ENCODE measurements around the gene NHERF2.

The NHERF2 gene

GRCh38 chr16:2063861-2064260, 37.2 kb downstream of the NHERF2 start:
- no peak for DNase-seq

DNA sequence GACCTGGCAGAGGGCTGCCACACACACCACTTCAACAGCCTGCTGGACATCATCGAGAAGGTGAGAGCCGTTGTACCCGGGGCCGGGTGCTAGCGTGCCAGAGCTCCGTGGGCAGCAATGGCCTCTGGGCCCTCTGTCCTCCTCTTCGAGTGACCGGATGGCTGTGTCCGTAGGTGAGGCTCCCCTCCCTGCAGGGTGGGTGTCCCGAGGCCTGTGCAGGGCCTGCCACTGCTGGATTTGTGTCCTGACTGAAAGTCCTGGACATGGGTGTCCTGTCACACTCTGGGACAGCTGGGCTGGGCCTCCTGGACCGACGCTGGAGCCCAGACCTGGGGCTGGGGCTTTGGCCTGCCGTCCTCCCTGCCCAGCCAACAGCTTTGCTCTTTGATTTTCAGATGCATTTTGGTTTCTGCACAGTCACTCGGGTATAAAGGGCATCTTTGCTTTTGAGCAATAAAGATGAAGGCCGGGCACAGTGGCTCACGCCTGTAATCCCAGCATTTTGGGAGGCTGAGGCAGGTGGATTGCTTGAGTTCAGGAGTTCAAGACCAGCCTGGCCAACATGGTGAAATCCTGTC, 37.8 kb downstream of the NHERF2 start:
- DNase-seq, result no peak

GRCh38 chr16:2066139-2066538, 39.4 kb downstream of the NHERF2 start:
- no peak for DNase-seq

GRCh38 chr16:2070576-2071453, 44.1 kb downstream of the NHERF2 start:
- DNase-seq, result no peak

DNA sequence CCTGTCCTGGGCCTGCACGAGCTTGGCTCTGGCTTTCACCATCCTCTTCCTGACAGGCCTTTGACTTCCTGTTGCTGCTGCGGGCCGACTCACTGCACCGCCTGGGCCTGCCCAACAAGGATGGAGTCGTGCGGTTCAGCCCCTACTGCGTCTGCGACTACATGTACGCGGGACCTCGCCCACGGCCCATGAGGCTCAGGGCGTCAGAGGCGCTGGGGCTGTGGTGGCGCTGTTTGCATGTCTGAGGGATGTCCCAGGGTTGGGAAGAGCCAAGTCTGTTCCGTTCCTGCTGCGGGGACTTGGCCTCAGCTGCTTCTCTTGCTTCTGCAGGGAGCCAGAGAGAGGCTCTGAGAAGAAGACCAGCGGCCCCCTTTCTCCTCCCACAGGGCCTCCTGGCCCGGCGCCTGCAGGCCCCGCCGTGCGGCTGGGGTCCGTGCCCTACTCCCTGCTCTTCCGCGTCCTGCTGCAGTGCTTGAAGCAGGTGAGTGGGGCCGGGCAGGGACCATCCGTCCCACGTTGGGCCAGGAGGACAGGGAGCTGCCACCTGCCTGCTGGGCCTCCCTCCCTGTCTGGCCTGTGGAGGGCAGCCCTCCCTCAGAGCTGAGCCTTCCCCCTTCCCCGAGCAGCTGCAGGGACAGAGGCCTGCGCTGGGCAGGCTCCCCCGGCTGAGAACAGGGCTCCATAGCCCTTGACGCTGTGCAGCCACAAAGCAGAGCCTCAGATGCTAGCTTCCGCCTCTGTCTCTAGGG, 44.9 kb downstream of the NHERF2 start:
- DNase-seq, result no peak

GRCh38 chr16:2072926-2073325, 46.2 kb downstream of the NHERF2 start:
- no peak for DNase-seq

GRCh38 chr16:2074071-2074470, 47.4 kb downstream of the NHERF2 start:
- no peak for DNase-seq

GRCh38 chr16:2075631-2076030, 48.9 kb downstream of the NHERF2 start:
- DNase-seq, result no peak

- DNase-seq, result no peak
Measured at GRCh38 chr16:2076072-2076865, 49.6 kb downstream of the NHERF2 start.

DNA sequence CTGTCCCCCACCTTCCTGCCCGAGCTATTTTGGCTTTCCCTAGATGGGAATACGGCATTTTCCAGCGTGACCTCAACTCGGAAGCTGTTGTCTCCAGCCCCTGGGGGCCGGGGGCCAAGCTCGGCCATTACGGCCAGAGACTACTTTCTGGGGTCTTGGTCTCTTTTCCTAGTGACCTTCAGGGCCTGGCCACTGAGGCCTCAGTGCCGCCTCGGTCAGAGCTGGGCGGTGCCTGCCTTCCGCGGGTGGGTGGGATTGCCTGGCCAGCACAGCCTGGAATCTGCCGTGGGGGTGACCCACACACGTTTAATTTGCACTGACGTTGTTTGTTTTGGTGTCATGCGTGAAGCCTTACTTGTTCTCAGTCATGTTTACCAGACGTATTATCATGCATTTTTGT, 50.3 kb downstream of the NHERF2 start:
- DNase-seq, result no peak

DNA sequence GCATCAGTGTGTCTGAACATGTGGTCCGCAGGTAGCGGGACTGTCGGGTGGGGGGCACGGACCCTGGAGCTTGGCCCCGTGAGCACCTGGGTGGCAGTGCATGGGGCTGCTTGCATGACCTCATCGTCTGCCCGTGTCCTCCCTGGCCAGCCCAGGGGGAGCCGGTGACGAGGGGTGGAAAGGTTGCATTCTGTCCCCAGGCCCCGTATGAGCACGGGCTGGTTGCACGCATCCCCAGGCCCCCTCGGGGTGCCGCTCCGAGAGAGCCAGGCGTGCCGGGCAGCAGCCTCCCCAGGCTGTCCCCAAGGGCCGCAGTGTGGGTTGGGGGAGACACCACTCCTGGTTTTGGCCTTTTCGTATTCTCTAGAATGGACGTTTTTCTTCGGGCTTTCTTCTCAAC, 51.0 kb downstream of the NHERF2 start:
- DNase-seq, result no peak

DNA sequence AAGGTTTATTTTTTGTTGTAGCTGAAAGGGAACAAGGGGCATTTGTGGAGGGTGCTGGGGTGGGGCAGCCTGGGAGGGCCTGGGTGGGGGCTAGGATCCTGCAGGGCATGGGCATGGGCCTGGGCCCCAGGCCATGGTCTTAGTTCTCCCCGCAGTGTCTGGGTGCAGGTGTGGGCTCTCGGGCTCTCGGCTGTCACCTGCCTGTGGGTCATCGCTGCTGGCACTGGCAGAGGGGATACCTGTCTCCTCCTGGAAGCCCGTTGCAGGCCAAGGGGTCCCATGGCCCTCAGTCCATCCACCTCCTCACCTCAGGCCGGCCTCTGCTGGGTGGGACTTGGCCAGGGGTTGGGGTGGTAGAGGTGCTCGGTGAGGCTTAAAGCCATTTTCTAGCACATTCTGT, 51.4 kb downstream of the NHERF2 start:
- DNase-seq, result no peak

DNA sequence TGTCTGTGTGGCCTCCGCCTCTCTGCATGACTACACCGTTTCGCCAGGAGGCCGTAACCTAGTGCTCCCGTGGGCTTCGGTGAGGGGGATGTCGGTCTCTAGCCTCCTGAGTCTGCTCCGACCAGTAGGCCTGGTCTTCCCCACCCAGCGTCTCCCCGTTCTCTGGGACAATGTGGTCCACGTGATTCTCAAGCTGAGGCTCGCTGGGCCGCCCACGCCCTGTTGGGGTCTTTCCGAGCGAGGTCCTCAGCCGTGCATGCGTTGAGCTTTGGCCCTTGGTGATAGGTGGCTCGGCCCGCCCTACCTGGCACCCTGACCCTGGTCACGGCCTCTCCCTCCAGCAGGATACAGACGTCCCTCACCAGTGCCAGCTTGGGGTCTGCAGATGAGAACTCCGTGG, 52.0 kb downstream of the NHERF2 start:
- no peak for DNase-seq

DNA sequence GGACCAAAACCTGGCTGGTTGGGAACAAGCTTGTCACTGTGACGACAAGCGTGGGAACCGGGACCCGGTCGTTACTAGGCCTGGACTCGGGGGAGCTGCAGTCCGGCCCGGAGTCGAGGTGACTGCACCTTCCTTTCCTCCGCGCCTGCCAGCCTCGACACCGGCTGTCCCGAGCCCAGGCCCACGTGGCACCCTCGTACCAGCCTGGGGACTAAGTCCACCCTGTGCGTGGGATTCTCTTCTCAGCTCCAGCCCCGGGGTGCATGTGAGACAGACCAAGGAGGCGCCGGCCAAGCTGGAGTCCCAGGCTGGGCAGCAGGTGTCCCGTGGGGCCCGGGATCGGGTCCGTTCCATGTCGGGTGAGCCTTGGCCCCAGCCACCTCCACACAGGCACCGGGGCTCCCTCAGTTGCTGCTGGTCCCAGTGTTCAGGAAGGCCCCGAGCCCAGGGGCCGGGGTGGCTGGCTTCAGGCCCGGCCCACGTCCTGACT, 52.7 kb downstream of the NHERF2 start:
- no peak for DNase-seq

GRCh38 chr16:2079991-2080390, 53.3 kb downstream of the NHERF2 start:
- no peak for DNase-seq

DNA sequence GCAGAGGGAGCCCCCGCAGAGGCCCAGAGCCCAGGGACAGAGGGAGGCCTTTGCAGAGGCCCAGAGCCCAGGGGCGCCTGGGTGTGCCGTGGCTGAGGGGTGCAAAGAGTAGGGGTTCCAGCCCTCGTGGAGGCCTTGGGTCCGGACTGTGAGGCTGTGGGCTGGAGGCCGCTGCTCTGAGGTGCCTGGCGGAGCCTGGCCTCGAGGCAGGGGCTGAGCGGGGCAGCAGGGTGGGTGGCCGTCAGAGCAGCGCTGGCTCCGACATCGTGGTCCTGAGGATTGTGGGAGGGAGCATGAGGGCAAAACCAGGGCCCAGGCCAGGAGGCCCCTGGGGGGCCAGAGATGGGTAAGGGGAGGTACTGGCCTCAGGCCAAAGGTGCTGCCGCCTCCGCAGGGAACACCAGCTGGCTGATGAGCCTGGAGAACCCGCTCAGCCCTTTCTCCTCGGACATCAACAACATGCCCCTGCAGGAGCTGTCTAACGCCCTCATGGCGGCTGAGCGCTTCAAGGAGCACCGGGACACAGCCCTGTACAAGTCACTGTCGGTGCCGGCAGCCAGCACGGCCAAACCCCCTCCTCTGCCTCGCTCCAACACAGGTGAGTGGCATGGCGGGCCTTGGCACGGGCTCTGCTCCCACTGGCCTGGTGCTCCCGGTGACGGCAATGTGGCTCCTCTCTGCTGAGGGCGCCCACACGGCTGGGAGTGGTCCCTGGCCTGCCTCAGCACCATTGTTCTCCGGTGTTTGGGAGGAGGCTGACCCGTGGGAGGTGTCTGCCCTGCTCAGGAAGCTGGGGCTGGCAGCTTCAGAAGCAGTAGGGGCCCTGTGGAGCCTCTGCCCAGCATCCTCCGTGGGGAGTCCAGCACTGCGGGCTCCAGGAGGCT, 54.7 kb downstream of the NHERF2 start:
- DNase-seq, result no peak

GRCh38 chr16:2082171-2082982, 55.7 kb downstream of the NHERF2 start:
- DNase-seq, result no peak

DNA sequence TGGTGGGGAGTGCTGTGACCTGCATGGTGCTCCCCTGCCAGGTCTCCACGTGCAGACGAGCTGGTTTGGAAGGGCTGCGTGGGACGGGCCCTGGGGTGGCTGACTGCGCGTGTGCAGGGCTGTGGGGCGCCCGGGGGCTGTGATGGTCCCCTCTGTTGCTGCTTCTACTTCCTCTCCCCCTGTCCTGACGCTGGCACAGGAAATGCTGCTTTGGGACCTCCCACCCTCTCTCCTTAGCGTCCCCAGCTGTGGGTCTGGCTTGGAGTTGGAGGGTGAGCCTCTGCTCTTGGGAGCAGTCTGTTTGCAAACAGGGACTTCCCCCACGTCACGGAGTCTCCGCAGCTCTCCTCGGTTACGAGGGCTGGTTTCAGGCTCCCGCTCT, 56.3 kb downstream of the NHERF2 start:
- DNase-seq, result no peak

- DNase-seq, result no peak
Measured at GRCh38 chr16:2083409-2083808, 56.7 kb downstream of the NHERF2 start.

- DNase-seq, result no peak
Measured at GRCh38 chr16:2083876-2084780, 57.4 kb downstream of the NHERF2 start.
